Spleen (tissue), 11 donors: ENCODE results near the gene TENM4. TPM values are rescaled to one million over a fixed set of nuclear protein-coding genes. Genes with fewer than 3 reads are reported as not detected.

Experiments used
- DNase-seq: peaks from one replicate; pipeline ENCODE4 v3.0.0-alpha.2; 2020
- H3K27ac ChIP-seq, 8 donors: fragments of 200-600 bp; sonication (generic) in 7 of 8; 1 replicate in 4 of 8; 2 replicates in 4 of 8; pipeline versions ENCODE4 v1.5.0 to v1.8.0; 2016 to 2021; ENCODE audit warnings: inconsistent platforms in 4 of 8, mild to moderate bottlenecking in 4 of 8, moderate library complexity in 1 of 8
- H3K27me3 ChIP-seq, 7 donors: fragments of 200-600 bp; sonication (generic) in 6 of 7; replicated peaks in 1 of 7; 1 replicate in 4 of 7; 2 replicates in 3 of 7; pipeline versions ENCODE4 v1.5.0 to v1.8.0; 2016 to 2021; ENCODE audit warnings: inconsistent platforms in 3 of 7, mild to moderate bottlenecking in 1 of 7
- H3K36me3 ChIP-seq, 6 donors: fragments of 200-600 bp; sonication (generic) in 5 of 6; 1 replicate in 4 of 6; 2 replicates in 2 of 6; pipeline versions ENCODE4 v1.5.0 to v1.8.0; 2016 to 2021; ENCODE audit warnings: inconsistent platforms in 2 of 6
- H3K4me1 ChIP-seq, 6 donors: fragments of 200-600 bp; sonication (generic) in 5 of 6; 1 replicate in 3 of 6; 2 replicates in 3 of 6; pipeline versions ENCODE4 v1.5.0 to v1.8.0; 2016 to 2021; ENCODE audit warnings: inconsistent platforms in 3 of 6
- H3K4me3 ChIP-seq, 8 donors: fragments of 200-600 bp; sonication (generic) in 7 of 8; 1 replicate in 4 of 8; 2 replicates in 4 of 8; pipeline versions ENCODE4 v1.5.0 to v1.8.0; 2016 to 2021; ENCODE audit warnings: inconsistent platforms in 4 of 8, mild to moderate bottlenecking in 4 of 8, moderate library complexity in 2 of 8
- H3K9me3 ChIP-seq, 8 donors: fragments of 200-600 bp; sonication (generic) in 7 of 8; 1 replicate in 4 of 8; 2 replicates in 4 of 8; pipeline versions ENCODE4 v1.5.0 to v1.8.0; 2016 to 2021; ENCODE audit warnings: inconsistent platforms in 4 of 8
- CTCF ChIP-seq, 11 experiments: fragments of 200-600 bp in 7 of 11; fragments of 450-650 bp in 4 of 11; sonication (generic) in 4 of 11; IDR thresholded peaks in 8 of 11; conservative IDR thresholded peaks in 3 of 11; 1 replicate in 7 of 11; 2 replicates in 4 of 11; pipeline versions ENCODE4 v1.4.0 to v1.8.0; 2016 to 2021; ENCODE audit warnings: antibody characterized with exemption in 11 of 11, inconsistent platforms in 4 of 11, mild to moderate bottlenecking in 1 of 11
- POLR2A ChIP-seq, 3 donors: fragments of 450-650 bp; IDR thresholded peaks; one replicate each; pipeline ENCODE4 v1.5.1; 2017; ENCODE audit warnings: antibody characterized with exemption in 3 of 3, mild to moderate bottlenecking in 1 of 3
- POLR2AphosphoS5 ChIP-seq, 3 donors: sonication (generic); formaldehyde crosslinking; IDR thresholded peaks; one replicate each; pipeline ENCODE4 v1.5.1; 2017; ENCODE audit warnings: antibody characterized with exemption in 3 of 3
- WGBS, 5 donors: extraction: QIAGEN DNeasy Blood & Tissue Kit in 3 of 5; methylation state at CpG; one replicate each; pipeline versions ENCODE4 v1.1.5 to v1.1.7; 2013 to 2018; 5-methylcytosine and 5-hydroxymethylcytosine counted together
- intact Hi-C: fragments of 100-400 bp; cut with DNase I; formaldehyde crosslinking; loops from one replicate; pipeline ENCODE4 v1.15.0; 2023; ENCODE audit warnings: low total_unique reads
- polyA plus RNA-seq, 3 donors: library from polyadenylated mRNA; stranded (reverse); fragments of 200-250 nt; gene quantifications; one replicate each; pipeline ENCODE4 v1.2.1, GENCODE V29; 2013
- total RNA-seq, 7 donors: library from RNA; depleted of rRNA in 3 of 7; stranded (reverse); fragments of >200 nt in 3 of 7; fragmentation: NEBNext Ultra II Directional in 4 of 7; extraction: Animal tissue kit (Norgen Biotek cat#: 25700) in 4 of 7; gene quantifications; one replicate each; pipeline versions ENCODE4 v1.1.0 to v1.2.1, GENCODE V29; 2016 to 2021
- donor health status: healthy with polysubstance abuse.
- donor health status: DM: no; HTN: no; CAD: no; lungs with moderate emphysema.
- donor health status: DM: no; HTN: no; CAD: no.
- donor health status: Bipolar disorder and iron deficiency.
- donor health status: healthy.
- donor health status: DM: no; HTN: no; CAD: no.
- donor health status: DM: yes; HTN: yes; CAD: no.

The TENM4 gene
- total and polyA plus RNA-seq, 10 donors = 0.09 to 4.5 (median 1.2) TPM

- intact Hi-C loops = no loop called here
- H3K9me3 ChIP-seq = peaks cover 0 to 58% (median 47%) of the 10 kb centered on the region in 8 donors
- no peaks in the 10 kb centered on the region for H3K36me3 ChIP-seq
- peaks cover 0 to 22% (median 0%) of the 10 kb centered on the region in 7 donors for H3K27me3 ChIP-seq
- H3K4me1 ChIP-seq = no peaks in the 10 kb centered on the region
- DNase-seq = no peak
- TF ChIP-seq POLR2A (IDR thresholded peaks at IDR 0.05) = no peak
- no peak for TF ChIP-seq CTCF (IDR thresholded peaks at IDR 0.05 in 8 of 11, conservative IDR thresholded peaks at IDR 0.05 in 3 of 11)
- no peak for TF ChIP-seq POLR2AphosphoS5 (IDR thresholded peaks at IDR 0.05)
- no peak overlapping the region for H3K27ac ChIP-seq
- no peak overlapping the region for H3K4me3 ChIP-seq
- 78 to 95% (median 92%) methylated on average over 3 of the region's 3 CpGs for WGBS, 5 donors
These were observed 810.7 kb downstream of the TENM4 start for GRCh38 chr11:78630155-78630554.

- TF ChIP-seq POLR2A (IDR thresholded peaks at IDR 0.05) = no peak
- no peak for TF ChIP-seq POLR2AphosphoS5 (IDR thresholded peaks at IDR 0.05)
- TF ChIP-seq CTCF (IDR thresholded peaks at IDR 0.05 in 8 of 11, conservative IDR thresholded peaks at IDR 0.05 in 3 of 11) = no peak
- no peaks in the 10 kb centered on the region for H3K27me3 ChIP-seq
- H3K9me3 ChIP-seq = peaks cover 0 to 32% (median 24%) of the 10 kb centered on the region in 8 donors
- H3K4me1 ChIP-seq = no peaks in the 10 kb centered on the region
- no peak for DNase-seq
- no peak overlapping the region for H3K27ac ChIP-seq
- H3K36me3 ChIP-seq = no peaks in the 10 kb centered on the region
- intact Hi-C loops = no loop called here
- WGBS, 5 donors = 70 to 84% (median 79%) methylated on average over 5 of the region's 5 CpGs
- no peak overlapping the region for H3K4me3 ChIP-seq
These were observed 818.2 kb downstream of the TENM4 start for GRCh38 chr11:78622666-78623065.

- Histone ChIP-seq H3K4me1 (no peaks in the 10 kb centered on the region), H3K9me3 (peaks cover 0 to 30% (median 23%) of the 10 kb centered on the region in 8 donors), H3K27me3 (no peaks in the 10 kb centered on the region), H3K4me3 (no peak overlapping the region), H3K36me3 (no peaks in the 10 kb centered on the region), H3K27ac (no peak overlapping the region)
- DNase-seq = no peak
- intact Hi-C loops = no loop called here
- 70 to 100% (median 88%) methylated on average over 2 of the region's 2 CpGs for WGBS, 5 donors
- TF ChIP-seq POLR2AphosphoS5 (IDR thresholded peaks at IDR 0.05) = no peak
- no peak for TF ChIP-seq POLR2A (IDR thresholded peaks at IDR 0.05)
- TF ChIP-seq CTCF (IDR thresholded peaks at IDR 0.05 in 8 of 11, conservative IDR thresholded peaks at IDR 0.05 in 3 of 11) = no peak
These were observed 820.7 kb downstream of the TENM4 start for GRCh38 chr11:78620159-78620558.

GRCh38 chr11:78615724-78616123 lies 825.1 kb downstream of the TENM4 start:
- Histone ChIP-seq H3K27ac (no peak overlapping the region), H3K4me1 (no peaks in the 10 kb centered on the region), H3K4me3 (no peak overlapping the region), H3K9me3 (peaks cover 0 to 25% (median 15%) of the 10 kb centered on the region in 8 donors), H3K36me3 (no peaks in the 10 kb centered on the region), H3K27me3 (no peaks in the 10 kb centered on the region)
- intact Hi-C loops = no loop called here
- DNase-seq = no peak
- TF ChIP-seq CTCF (IDR thresholded peaks at IDR 0.05 in 8 of 11, conservative IDR thresholded peaks at IDR 0.05 in 3 of 11) = no peak
- TF ChIP-seq POLR2A (IDR thresholded peaks at IDR 0.05) = no peak
- no peak for TF ChIP-seq POLR2AphosphoS5 (IDR thresholded peaks at IDR 0.05)
- 86 to 100% (median 89%) methylated on average over 1 of the region's 1 CpG for WGBS, 5 donors
